Endodermal cell (in vitro differentiated cells): Measurements from ENCODE around the gene RBM6. TPM values are rescaled to one million over a fixed set of nuclear protein-coding genes. Genes with fewer than 3 reads are reported as not detected.

ENCODE experiments used
- DNase-seq: peaks from one replicate; pipeline ENCODE4 v3.0.0-alpha.2; 2017
- H3K27ac ChIP-seq: 2 replicates; pipeline ENCODE4 v1.5.1; 2013; ENCODE audit warnings: mild to moderate bottlenecking, low read depth, low read length, moderate library complexity
- H3K27me3 ChIP-seq: 2 replicates; pipeline ENCODE4 v1.6.1; 2013; ENCODE audit warnings: mild to moderate bottlenecking, low read length, moderate library complexity; ENCODE audit not compliant: insufficient read depth, control insufficient read depth, poor library complexity, severe bottlenecking
- H3K36me3 ChIP-seq: 2 replicates; pipeline ENCODE4 v1.7.0; 2013; ENCODE audit warnings: mild to moderate bottlenecking, low read length, moderate library complexity; ENCODE audit not compliant: control insufficient read depth, insufficient read depth
- H3K4me1 ChIP-seq: one replicate; pipeline ENCODE4 v1.7.0; 2013; ENCODE audit warnings: low read length; ENCODE audit not compliant: control insufficient read depth, insufficient read depth
- H3K4me3 ChIP-seq: 2 replicates; pipeline ENCODE4 v1.5.1; 2013; ENCODE audit warnings: mild to moderate bottlenecking, low read length, moderate library complexity
- H3K9ac ChIP-seq: 2 replicates; pipeline ENCODE4 v1.6.1; 2013; ENCODE audit warnings: mild to moderate bottlenecking, low read length, moderate library complexity; ENCODE audit not compliant: poor library complexity, severe bottlenecking; ENCODE audit errors: extremely low read depth
- H3K9me3 ChIP-seq: 2 replicates; pipeline ENCODE4 v1.6.1; 2013; ENCODE audit warnings: mild to moderate bottlenecking, low read length, moderate library complexity; ENCODE audit not compliant: control insufficient read depth
- H3K27ac Mint-ChIP-seq: 2 replicates; pipeline ENCODE4 v1.8.0; 2020; ENCODE audit warnings: mixed read lengths
- H3K27me3 Mint-ChIP-seq: 2 replicates; pipeline ENCODE4 v1.8.0; 2021; ENCODE audit warnings: mild to moderate bottlenecking, mixed read lengths; ENCODE audit not compliant: insufficient read depth
- H3K36me3 Mint-ChIP-seq: 2 replicates; pipeline ENCODE4 v1.8.0; 2020; ENCODE audit warnings: low read depth, mixed read lengths
- H3K4me1 Mint-ChIP-seq: 2 replicates; pipeline ENCODE4 v1.8.0; 2020; ENCODE audit warnings: mixed read lengths
- H3K4me3 Mint-ChIP-seq: 2 replicates; pipeline ENCODE4 v1.8.0; 2020; ENCODE audit warnings: mild to moderate bottlenecking, moderate library complexity, mixed read lengths
- H3K9me3 Mint-ChIP-seq: 2 replicates; pipeline ENCODE4 v1.8.0; 2020; ENCODE audit warnings: mild to moderate bottlenecking, mixed read lengths
- CTCF ChIP-seq: fragments of 200-600 bp; sonication (generic); conservative IDR thresholded peaks from 2 replicates; pipeline ENCODE4 v1.5.0; 2021; ENCODE audit warnings: antibody characterized with exemption, mild to moderate bottlenecking
- WGBS, 2 experiments: methylation state at CpG; one replicate each; pipeline versions ENCODE4 v1.1.5 to v1.1.7; 2013; ENCODE audit warnings: missing lambda C conversion rate in 2 of 2, mixed read lengths in 1 of 2; ENCODE audit not compliant: insufficient coverage in 1 of 2, insufficient read length in 1 of 2; 5-methylcytosine and 5-hydroxymethylcytosine counted together
- total RNA-seq, 2 donors: library from RNA; stranded (reverse); fragmentation: NEBNext Ultra II Directional in 1 of 2; extraction: Animal tissue kit (Norgen Biotek cat#: 25700) in 1 of 2; gene quantifications; 2 replicates in 1 of 2; 3 replicates in 1 of 2; pipeline ENCODE4 v1.2.1, GENCODE V29; 2021

RBM6 gene
- total RNA-seq, 2 donors from 2014 or later = 116 to 168 TPM

- no peak overlapping the region for H3K9ac ChIP-seq
- H3K36me3 ChIP-seq = peaks cover 59% of the 10 kb centered on the region
- no peaks in the 10 kb centered on the region for H3K4me1 ChIP-seq
- no peaks in the 10 kb centered on the region for H3K9me3 ChIP-seq
- no peak overlapping the region for H3K27ac Mint-ChIP-seq
- no peaks in the 10 kb centered on the region for H3K9me3 Mint-ChIP-seq
- H3K4me3 ChIP-seq = no peak overlapping the region
- TF ChIP-seq CTCF = no peak
- 96 to 100% methylated on average over 5 to 10 of the region's 10 CpGs for WGBS, 2 experiments
- H3K27me3 ChIP-seq = no peaks in the 10 kb centered on the region
- H3K4me1 Mint-ChIP-seq = no peaks in the 10 kb centered on the region
- H3K27me3 Mint-ChIP-seq = no peaks in the 10 kb centered on the region
- H3K27ac ChIP-seq = no peak overlapping the region
- DNase-seq = no peak
- no peak overlapping the region for H3K4me3 Mint-ChIP-seq
- peaks cover 35% of the 10 kb centered on the region for H3K36me3 Mint-ChIP-seq
Observed at GRCh38 chr3:49972656-49973055, 32.7 kb downstream of the RBM6 start.

GRCh38 chr3:49976942-49977341, 37.0 kb downstream of the RBM6 start:
- Mint-ChIP-seq H3K27ac (no peak overlapping the region), H3K27me3 (no peaks in the 10 kb centered on the region), H3K9me3 (no peaks in the 10 kb centered on the region), H3K4me1 (no peaks in the 10 kb centered on the region), H3K4me3 (no peak overlapping the region), H3K36me3 (peaks cover 36% of the 10 kb centered on the region)
- no peak for DNase-seq
- Histone ChIP-seq H3K4me3 (no peak overlapping the region), H3K9me3 (no peaks in the 10 kb centered on the region), H3K27me3 (no peaks in the 10 kb centered on the region), H3K9ac (no peak overlapping the region), H3K27ac (peak overlapping the region; percentile 63), H3K4me1 (no peaks in the 10 kb centered on the region), H3K36me3 (peaks cover 68% of the 10 kb centered on the region)
- 67 to 87% methylated on average over 2 of the region's 2 CpGs for WGBS, 2 experiments
- TF ChIP-seq CTCF = no peak

- Mint-ChIP-seq H3K27ac (no peak overlapping the region), H3K9me3 (no peaks in the 10 kb centered on the region), H3K36me3 (peaks cover 20% of the 10 kb centered on the region), H3K4me1 (no peaks in the 10 kb centered on the region), H3K27me3 (no peaks in the 10 kb centered on the region), H3K4me3 (no peak overlapping the region)
- TF ChIP-seq CTCF = no peak
- Histone ChIP-seq H3K9me3 (no peaks in the 10 kb centered on the region), H3K27ac (no peak overlapping the region), H3K27me3 (no peaks in the 10 kb centered on the region), H3K4me3 (no peak overlapping the region), H3K4me1 (no peaks in the 10 kb centered on the region), H3K36me3 (peaks cover 25% of the 10 kb centered on the region), H3K9ac (no peak overlapping the region)
- no peak for DNase-seq
- WGBS, 2 experiments = 66 to 68% methylated on average over 13 of the region's 13 CpGs
Observed at GRCh38 chr3:49984394-49984793, 44.4 kb downstream of the RBM6 start.
